Ovary (tissue), 9 donors: ENCODE results near the gene LAPTM5. TPM values are rescaled to one million over a fixed set of nuclear protein-coding genes. Genes with fewer than 3 reads are reported as not detected.

Experiments used
- DNase-seq, 5 donors: peaks; one replicate each; pipeline ENCODE4 v3.0.0-alpha.2; 2019 to 2020
- H3K27ac ChIP-seq, 2 donors: fragments of 200-600 bp; one replicate each; pipeline versions ENCODE4 v1.5.1 to v1.8.0; 2019 to 2022
- H3K27me3 ChIP-seq: fragments of 200-600 bp; one replicate; pipeline ENCODE4 v1.8.0; 2022
- H3K36me3 ChIP-seq: fragments of 200-600 bp; sonication (generic); one replicate; pipeline ENCODE4 v1.5.1; 2019
- H3K4me1 ChIP-seq: one replicate; pipeline ENCODE4 v1.8.1; 2013; ENCODE audit warnings: mild to moderate bottlenecking, moderate library complexity; ENCODE audit not compliant: insufficient read depth
- H3K4me3 ChIP-seq: fragments of 200-600 bp; sonication (generic); one replicate; pipeline ENCODE4 v1.5.1; 2017
- H3K9me3 ChIP-seq, 2 donors: fragments of 200-600 bp in 1 of 2; sonication (generic) in 1 of 2; one replicate each; pipeline versions ENCODE4 v1.5.1 to v1.8.1; 2013 to 2019; ENCODE audit warnings: mild to moderate bottlenecking in 1 of 2, moderate library complexity in 1 of 2
- EP300 ChIP-seq: sonication (generic); formaldehyde crosslinking; IDR thresholded peaks from one replicate; pipeline ENCODE4 v1.6.1; 2017; ENCODE audit warnings: antibody characterized with exemption
- POLR2A ChIP-seq: fragments of 450-650 bp; IDR thresholded peaks from one replicate; pipeline ENCODE4 v1.6.1; 2017; ENCODE audit warnings: antibody characterized with exemption, mild to moderate bottlenecking, moderate library complexity
- WGBS, 3 donors: extraction: QIAGEN DNeasy Blood & Tissue Kit in 1 of 3; methylation state at CpG; one replicate each; pipeline versions ENCODE4 v1.1.5 to v1.1.7; 2013 to 2017; 5-methylcytosine and 5-hydroxymethylcytosine counted together
- intact Hi-C, 4 donors: fragments of 100-400 bp; cut with DNase I; formaldehyde crosslinking; loops; one replicate each; pipeline versions ENCODE4 v1.11.0 to v1.15.1; 2022 to 2023
- polyA plus RNA-seq, 2 donors: library from polyadenylated mRNA; stranded (reverse); fragments of 200-250 nt in 1 of 2; fragments of 350-450 nt in 1 of 2; fragmentation: Illumina TruSeq in 1 of 2; extraction: RNeasy Lipid Tissue Mini Kit (QIAGEN cat#74804) in 1 of 2; gene quantifications; one replicate each; pipeline ENCODE4 v1.2.3, GENCODE V29; 2013 to 2014
- total RNA-seq, 7 donors: library from RNA; depleted of rRNA in 2 of 7; stranded (reverse); fragments of >200 nt in 2 of 7; fragmentation: NEBNext Ultra II Directional in 3 of 7; extraction: Animal tissue kit (Norgen Biotek cat#: 25700) in 3 of 7; gene quantifications; one replicate each; pipeline versions ENCODE4 v1.1.0 to v1.2.4, GENCODE V29; 2016 to 2023
- TF ChIP-seq, protein P1 (sequence below), 3 donors: fragments of 450-650 bp in 2 of 3; fragments of 200-600 bp in 1 of 3; IDR thresholded peaks; one replicate each; pipeline versions ENCODE4 v1.5.1 to v1.8.0; 2016 to 2022; ENCODE audit warnings: antibody characterized with exemption in 3 of 3, mild to moderate bottlenecking in 1 of 3
- donor health status: DM: no; HTN: no; CAD: no; lungs with moderate emphysema.
- donor health status: DM: no; HTN: no; CAD: no.
- donor health status: Bipolar disorder and iron deficiency.
- donor health status: DM: yes; HTN: yes; CAD: no.
- donor health status: DM: no; HTN: no; CAD: no.
- donor health status: DM: yes; HTN: yes; CAD: no.

Gene LAPTM5
- total and polyA plus RNA-seq, 9 donors: 15.3 to 103 (median 20.3) TPM

DNA sequence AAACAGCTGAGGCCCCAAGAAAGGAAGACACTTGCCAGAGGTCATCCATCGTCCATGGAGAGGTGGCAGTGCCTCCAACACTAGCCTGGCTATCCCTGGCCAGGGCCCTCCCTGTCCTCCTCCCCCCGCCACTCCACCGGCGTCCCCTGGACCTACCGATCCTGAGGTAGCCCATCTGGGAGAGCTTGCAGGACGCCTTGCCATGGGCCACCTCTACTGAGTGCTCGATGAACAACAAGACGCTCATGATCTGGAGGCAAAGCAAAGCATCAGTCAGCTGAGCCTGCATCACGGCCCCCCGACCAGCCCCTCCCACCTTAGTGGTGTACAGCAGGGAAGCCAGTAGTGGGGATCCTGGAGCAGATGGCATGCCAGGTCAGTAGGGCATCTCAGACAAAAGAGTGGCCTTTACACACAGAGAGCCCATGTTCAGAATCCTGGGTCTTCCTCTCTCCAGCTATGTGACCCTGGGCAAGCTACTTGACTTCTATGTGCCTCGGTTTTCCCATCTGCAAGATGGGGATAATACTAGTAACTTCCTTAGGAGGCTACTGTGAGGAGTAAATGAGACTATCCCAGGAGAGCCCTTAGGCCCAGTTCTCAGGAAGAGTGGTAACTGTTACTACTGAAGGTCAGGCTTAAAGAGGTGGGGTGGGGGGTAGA is 15.1 kb downstream of the LAPTM5 start:
- DNase-seq: no peak
- H3K4me3 ChIP-seq: no peak overlapping the region
- H3K36me3 ChIP-seq: no peaks in the 10 kb centered on the region
- 80 to 82% (median 81%) methylated on average over 11 of the region's 11 CpGs for WGBS, 3 donors
- no peak overlapping the region for H3K27ac ChIP-seq
- no peaks in the 10 kb centered on the region for H3K9me3 ChIP-seq
- no peaks in the 10 kb centered on the region for H3K4me1 ChIP-seq
- intact Hi-C loops: no loop called here
- no peak for TF ChIP-seq POLR2A
- no peaks in the 10 kb centered on the region for H3K27me3 ChIP-seq

DNA sequence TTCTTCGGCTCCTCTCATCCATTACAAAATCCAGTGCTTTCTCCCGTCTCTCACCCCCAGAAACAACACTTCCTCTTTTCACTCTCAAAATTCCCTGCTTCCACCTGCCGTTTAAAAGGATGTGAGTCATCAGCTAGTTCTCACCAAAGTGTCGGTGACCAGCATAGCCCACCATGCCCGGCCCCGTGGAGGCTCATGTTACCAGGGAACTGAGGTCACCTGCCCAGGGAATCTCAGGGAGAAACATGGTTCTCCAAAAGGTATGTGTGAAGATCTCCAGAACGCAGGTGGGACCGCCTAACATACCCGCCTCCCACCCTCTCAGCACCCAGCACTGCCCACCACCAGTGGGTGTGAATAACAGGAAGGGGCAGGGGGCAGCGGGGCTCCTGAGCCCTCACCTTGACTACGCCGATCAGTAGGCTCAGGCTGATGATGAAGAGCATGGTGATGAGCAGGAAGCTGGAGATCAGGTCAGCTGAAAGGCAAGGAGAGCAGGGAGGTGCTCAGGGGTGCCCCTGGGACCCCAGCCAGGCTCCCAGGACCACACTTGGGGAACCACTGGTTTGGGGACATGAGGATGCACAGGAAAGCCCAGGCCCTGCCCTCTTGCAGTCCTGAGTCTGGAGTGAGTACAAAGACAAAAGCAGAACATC is 16.2 kb downstream of the LAPTM5 start:
- no peak for DNase-seq
- H3K27ac ChIP-seq: no peak overlapping the region
- no peaks in the 10 kb centered on the region for H3K4me1 ChIP-seq
- no peaks in the 10 kb centered on the region for H3K9me3 ChIP-seq
- intact Hi-C loops: no loop called here
- no peaks in the 10 kb centered on the region for H3K27me3 ChIP-seq
- WGBS, 3 donors: 75 to 78% (median 76%) methylated on average over 12 of the region's 12 CpGs
- H3K4me3 ChIP-seq: no peak overlapping the region
- no peaks in the 10 kb centered on the region for H3K36me3 ChIP-seq
- no peak for TF ChIP-seq POLR2A
- TF ChIP-seq, protein P1, sequence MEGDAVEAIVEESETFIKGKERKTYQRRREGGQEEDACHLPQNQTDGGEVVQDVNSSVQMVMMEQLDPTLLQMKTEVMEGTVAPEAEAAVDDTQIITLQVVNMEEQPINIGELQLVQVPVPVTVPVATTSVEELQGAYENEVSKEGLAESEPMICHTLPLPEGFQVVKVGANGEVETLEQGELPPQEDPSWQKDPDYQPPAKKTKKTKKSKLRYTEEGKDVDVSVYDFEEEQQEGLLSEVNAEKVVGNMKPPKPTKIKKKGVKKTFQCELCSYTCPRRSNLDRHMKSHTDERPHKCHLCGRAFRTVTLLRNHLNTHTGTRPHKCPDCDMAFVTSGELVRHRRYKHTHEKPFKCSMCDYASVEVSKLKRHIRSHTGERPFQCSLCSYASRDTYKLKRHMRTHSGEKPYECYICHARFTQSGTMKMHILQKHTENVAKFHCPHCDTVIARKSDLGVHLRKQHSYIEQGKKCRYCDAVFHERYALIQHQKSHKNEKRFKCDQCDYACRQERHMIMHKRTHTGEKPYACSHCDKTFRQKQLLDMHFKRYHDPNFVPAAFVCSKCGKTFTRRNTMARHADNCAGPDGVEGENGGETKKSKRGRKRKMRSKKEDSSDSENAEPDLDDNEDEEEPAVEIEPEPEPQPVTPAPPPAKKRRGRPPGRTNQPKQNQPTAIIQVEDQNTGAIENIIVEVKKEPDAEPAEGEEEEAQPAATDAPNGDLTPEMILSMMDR (IDR thresholded peaks at IDR 0.05): no peak
- TF ChIP-seq EP300: no peak

DNA sequence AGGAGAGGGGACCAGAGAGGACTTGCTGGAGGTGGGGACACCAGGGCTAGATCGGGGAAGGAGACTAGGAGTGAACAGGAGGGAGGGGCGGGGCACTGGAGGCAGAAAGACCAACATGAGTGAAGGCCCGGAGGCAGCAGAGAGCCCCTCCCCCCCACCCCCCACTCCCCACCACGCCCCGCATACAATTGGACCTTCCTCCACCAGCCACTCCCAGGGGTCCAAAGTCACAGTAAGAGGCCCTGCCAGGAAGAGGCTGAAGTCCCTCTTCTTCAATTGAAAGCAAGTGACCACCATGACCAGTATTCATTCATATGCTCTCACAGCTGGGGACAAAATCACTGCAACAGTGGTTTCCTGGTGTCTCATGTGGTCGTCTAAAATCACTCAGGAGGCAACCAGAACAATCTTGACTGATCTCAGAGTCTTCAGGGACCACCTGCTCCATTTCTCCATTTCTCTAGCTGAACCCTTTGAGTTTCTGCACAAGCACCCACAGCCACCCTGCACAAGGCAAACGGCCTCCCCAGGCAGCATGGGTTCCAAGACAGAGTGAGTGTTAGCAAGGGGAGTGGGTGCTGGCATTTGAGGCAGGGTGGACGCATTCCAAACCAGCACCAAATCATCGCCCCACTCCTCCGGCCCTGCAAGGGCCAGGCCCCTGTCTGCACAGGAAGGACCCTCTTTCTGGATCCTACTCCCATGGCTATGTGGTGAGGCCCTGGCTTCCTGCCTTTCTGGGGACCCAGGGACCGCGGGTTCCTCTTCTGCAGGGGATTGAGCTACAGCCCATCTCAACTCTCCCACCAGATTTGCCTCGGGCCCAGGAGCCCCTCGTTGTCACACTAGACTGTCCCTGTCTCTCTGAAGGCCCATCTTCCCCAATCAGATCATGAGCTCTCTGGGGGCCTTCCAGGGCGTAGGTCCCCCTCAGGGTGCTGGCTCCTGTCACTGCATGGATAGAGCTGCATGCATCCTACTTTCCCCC is 17.0 kb downstream of the LAPTM5 start:
- no peak overlapping the region for H3K27ac ChIP-seq
- H3K36me3 ChIP-seq: no peaks in the 10 kb centered on the region
- no peaks in the 10 kb centered on the region for H3K27me3 ChIP-seq
- TF ChIP-seq EP300 (no peak), POLR2A (no peak)
- TF ChIP-seq, protein P1 (IDR thresholded peaks at IDR 0.05): no peak
- intact Hi-C loops: no loop called here
- H3K4me3 ChIP-seq: no peak overlapping the region
- no peak for DNase-seq
- no peaks in the 10 kb centered on the region for H3K9me3 ChIP-seq
- WGBS, 3 donors: 83 to 88% (median 85%) methylated on average over 15 of the region's 15 CpGs
- H3K4me1 ChIP-seq: no peaks in the 10 kb centered on the region

DNA sequence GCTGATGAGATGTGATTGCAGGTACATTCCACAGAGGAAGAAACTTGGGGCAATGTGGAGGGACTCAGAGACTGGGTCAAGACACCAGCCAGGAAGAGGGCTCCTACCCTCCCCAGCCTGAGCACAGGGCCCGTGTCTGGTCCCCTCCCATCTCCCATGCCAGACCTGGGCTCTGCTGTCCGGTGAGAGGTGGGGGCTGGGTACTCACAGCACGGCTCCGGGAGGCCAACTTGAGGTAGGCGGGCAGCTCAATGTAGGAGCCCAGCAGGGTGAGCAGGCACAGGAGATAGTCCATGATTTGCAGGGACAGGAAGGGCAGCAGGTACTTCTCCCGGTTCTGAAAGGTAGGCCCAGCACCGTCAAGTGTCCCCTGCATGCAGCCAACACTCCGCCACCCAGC is 18.0 kb downstream of the LAPTM5 start:
- H3K27me3 ChIP-seq: no peaks in the 10 kb centered on the region
- intact Hi-C loops: no loop called here
- H3K4me3 ChIP-seq: no peak overlapping the region
- H3K9me3 ChIP-seq: no peaks in the 10 kb centered on the region
- 87 to 90% (median 90%) methylated on average over 8 of the region's 8 CpGs for WGBS, 3 donors
- H3K4me1 ChIP-seq: no peaks in the 10 kb centered on the region
- TF ChIP-seq EP300: no peak
- TF ChIP-seq POLR2A: no peak
- TF ChIP-seq, protein P1 (IDR thresholded peaks at IDR 0.05): no peak
- no peak for DNase-seq
- H3K36me3 ChIP-seq: no peaks in the 10 kb centered on the region
- no peak overlapping the region for H3K27ac ChIP-seq
